NCI-H1105 treated with DMSO at 0.1 percent for 48 hours (cell line): Measurements from ENCODE around the gene GNA12.

ENCODE experiments used
- DNase-seq: peaks from one replicate; lab custom pipeline; 2025; lab: John Stamatoyannopoulos, UW

GNA12 gene

GRCh38 chr7:2844153-2845033 is at the start of gene GNA12:
Gene GNA12, minus strand, starts transcription at chr7:2844308. Its CDS starts 147 bp downstream, at chr7:2844161.
- DNase-seq, result peak; percentile 97

- no peak for DNase-seq
These were observed 49.3 kb upstream of the GNA12 start for GRCh38 chr7:2893411-2893861.

- no peak for DNase-seq
These were observed 48.4 kb upstream of the GNA12 start for GRCh38 chr7:2892549-2892948.

- DNase-seq, result no peak
These were observed 43.7 kb upstream of the GNA12 start for GRCh38 chr7:2887816-2888215.

- DNase-seq, result peak; percentile 64
These were observed 42.8 kb upstream of the GNA12 start for GRCh38 chr7:2886900-2887299.

GRCh38 chr7:2886391-2886790 is 42.3 kb upstream of the GNA12 start:
- DNase-seq, result no peak

GRCh38 chr7:2884161-2884560 is 40.1 kb upstream of the GNA12 start:
- DNase-seq, result no peak

GRCh38 chr7:2883101-2883500 is 39.0 kb upstream of the GNA12 start:
- no peak for DNase-seq

- no peak for DNase-seq
These were observed 38.0 kb upstream of the GNA12 start for GRCh38 chr7:2882111-2882510.

- no peak for DNase-seq
These were observed 36.9 kb upstream of the GNA12 start for GRCh38 chr7:2880874-2881533.

GRCh38 chr7:2880051-2880450 is 35.9 kb upstream of the GNA12 start:
- no peak for DNase-seq

GRCh38 chr7:2879354-2879753 is 35.2 kb upstream of the GNA12 start:
- DNase-seq, result no peak

GRCh38 chr7:2878306-2878705 is 34.2 kb upstream of the GNA12 start:
- no peak for DNase-seq

GRCh38 chr7:2876031-2876731 is 32.1 kb upstream of the GNA12 start:
- no peak for DNase-seq

GRCh38 chr7:2873686-2874551 is 29.8 kb upstream of the GNA12 start:
- DNase-seq, result no peak

- no peak for DNase-seq
These were observed 29.0 kb upstream of the GNA12 start for GRCh38 chr7:2873146-2873545.

GRCh38 chr7:2872296-2872874 is 28.3 kb upstream of the GNA12 start:
- DNase-seq, result no peak

- DNase-seq, result no peak
These were observed 26.4 kb upstream of the GNA12 start for GRCh38 chr7:2870471-2870931.

GRCh38 chr7:2869981-2870380 is 25.9 kb upstream of the GNA12 start:
- DNase-seq, result no peak

- no peak for DNase-seq
These were observed 22.5 kb upstream of the GNA12 start for GRCh38 chr7:2866601-2867000.

- DNase-seq, result peak; percentile 28
These were observed 21.0 kb upstream of the GNA12 start for GRCh38 chr7:2864999-2865670.
